ENCODE data around the gene GFRA1. TPM values are rescaled to one million over a fixed set of nuclear protein-coding genes. Genes with fewer than 3 reads are reported as not detected.

GFRA1 gene
- total and polyA plus RNA-seq, 11 donors, result 0.76 to 18.6 (median 1.4) TPM

GRCh38 chr10:116125180-116125579, 147.8 kb downstream of the GFRA1 start:
- intact Hi-C loops (cut with DNase I), result no loop called here
- Histone ChIP-seq H3K4me1 (peaks cover 0 to 5% (median 0%) of the 10 kb centered on the region in 12 donors), H3K27ac (no peak overlapping the region), H3K36me3 (no peaks in the 10 kb centered on the region), H3K9me3 (peaks cover 0 to 16% (median 3%) of the 10 kb centered on the region in 12 donors), H3K27me3 (no peaks in the 10 kb centered on the region), H3K4me3 (no peak overlapping the region)
- no peak for TF ChIP-seq POLR2A (IDR thresholded peaks at IDR 0.05)
- TF ChIP-seq, protein P1, sequence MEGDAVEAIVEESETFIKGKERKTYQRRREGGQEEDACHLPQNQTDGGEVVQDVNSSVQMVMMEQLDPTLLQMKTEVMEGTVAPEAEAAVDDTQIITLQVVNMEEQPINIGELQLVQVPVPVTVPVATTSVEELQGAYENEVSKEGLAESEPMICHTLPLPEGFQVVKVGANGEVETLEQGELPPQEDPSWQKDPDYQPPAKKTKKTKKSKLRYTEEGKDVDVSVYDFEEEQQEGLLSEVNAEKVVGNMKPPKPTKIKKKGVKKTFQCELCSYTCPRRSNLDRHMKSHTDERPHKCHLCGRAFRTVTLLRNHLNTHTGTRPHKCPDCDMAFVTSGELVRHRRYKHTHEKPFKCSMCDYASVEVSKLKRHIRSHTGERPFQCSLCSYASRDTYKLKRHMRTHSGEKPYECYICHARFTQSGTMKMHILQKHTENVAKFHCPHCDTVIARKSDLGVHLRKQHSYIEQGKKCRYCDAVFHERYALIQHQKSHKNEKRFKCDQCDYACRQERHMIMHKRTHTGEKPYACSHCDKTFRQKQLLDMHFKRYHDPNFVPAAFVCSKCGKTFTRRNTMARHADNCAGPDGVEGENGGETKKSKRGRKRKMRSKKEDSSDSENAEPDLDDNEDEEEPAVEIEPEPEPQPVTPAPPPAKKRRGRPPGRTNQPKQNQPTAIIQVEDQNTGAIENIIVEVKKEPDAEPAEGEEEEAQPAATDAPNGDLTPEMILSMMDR (IDR thresholded peaks at IDR 0.05), result no peak
- WGBS, 4 donors, result 75 to 82% (median 79%) methylated on average over 16 to 19 of the region's 19 CpGs
- no peak for ATAC-seq
- no peak for DNase-seq

DNA sequence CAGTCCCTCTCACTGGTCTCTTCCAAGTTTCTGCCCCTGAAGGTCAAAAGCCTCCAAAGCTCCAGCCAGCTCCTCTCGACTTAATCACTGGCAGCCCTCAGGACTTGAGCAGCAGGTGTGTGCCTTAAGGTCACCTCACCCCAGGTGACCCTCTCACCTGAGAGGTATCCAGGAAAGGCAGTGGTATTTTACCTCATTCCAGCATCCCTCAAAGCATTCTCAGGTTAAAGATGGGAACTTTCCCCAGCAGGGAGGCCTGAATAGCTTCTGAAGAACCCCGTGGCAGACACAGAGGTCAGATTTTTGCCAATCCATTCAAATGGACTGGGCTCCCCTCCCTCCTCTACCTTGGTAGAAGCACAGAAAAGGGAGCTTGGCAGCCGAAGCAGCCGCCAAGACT, 148.2 kb downstream of the GFRA1 start:
- no peak for DNase-seq
- Histone ChIP-seq H3K36me3 (no peaks in the 10 kb centered on the region), H3K27me3 (no peaks in the 10 kb centered on the region), H3K4me1 (peaks cover 0 to 5% (median 0%) of the 10 kb centered on the region in 12 donors), H3K27ac (no peak overlapping the region), H3K9me3 (peaks cover 0 to 12% (median 2%) of the 10 kb centered on the region in 12 donors), H3K4me3 (no peak overlapping the region)
- TF ChIP-seq, protein P1 (IDR thresholded peaks at IDR 0.05), result no peak
- TF ChIP-seq POLR2A (IDR thresholded peaks at IDR 0.05), result no peak
- intact Hi-C loops (cut with DNase I), result no loop called here
- no peak for ATAC-seq
- 32 to 60% (median 52%) methylated on average over 4 of the region's 4 CpGs for WGBS, 4 donors

DNA sequence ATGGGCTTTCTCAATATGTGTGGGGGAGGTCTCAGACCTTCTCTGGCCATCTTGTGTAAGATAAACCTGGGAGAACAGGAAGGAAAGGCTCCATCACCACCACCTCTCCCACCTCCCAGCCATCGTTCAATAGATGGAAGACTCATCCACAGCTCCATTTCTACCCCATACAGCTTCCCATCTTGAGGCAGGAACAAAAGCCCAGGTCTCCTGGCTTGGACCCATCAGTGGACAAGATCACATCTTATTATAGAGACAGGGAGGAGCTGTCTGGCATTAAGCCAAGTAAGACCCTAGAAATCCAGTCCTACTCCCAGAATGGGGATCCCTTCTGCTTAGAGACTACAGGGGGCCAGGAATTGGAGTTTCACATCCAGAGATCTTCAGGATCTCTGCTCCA, 150.3 kb downstream of the GFRA1 start:
- ATAC-seq (no peak), DNase-seq (no peak)
- H3K36me3 ChIP-seq, result no peaks in the 10 kb centered on the region
- intact Hi-C loops (cut with DNase I), result no loop called here
- H3K27ac ChIP-seq, result no peak overlapping the region
- no peaks in the 10 kb centered on the region for H3K9me3 ChIP-seq
- WGBS, 4 donors, result 56 to 79% (median 76%) methylated on average over 1 of the region's 1 CpG
- TF ChIP-seq, protein P1 (IDR thresholded peaks at IDR 0.05), result no peak
- no peak for TF ChIP-seq POLR2A (IDR thresholded peaks at IDR 0.05)
- H3K4me1 ChIP-seq, result peaks cover 0 to 5% (median 0%) of the 10 kb centered on the region in 12 donors
- no peak overlapping the region for H3K4me3 ChIP-seq
- no peaks in the 10 kb centered on the region for H3K27me3 ChIP-seq

GRCh38 chr10:116121640-116122525, 151.1 kb downstream of the GFRA1 start:
- ATAC-seq (no peak), DNase-seq (no peak)
- WGBS, 4 donors, result 67 to 77% (median 71%) methylated on average over 7 to 8 of the region's 8 CpGs
- H3K27ac ChIP-seq, result no peak overlapping the region
- no peaks in the 10 kb centered on the region for H3K36me3 ChIP-seq
- TF ChIP-seq, protein P1 (IDR thresholded peaks at IDR 0.05), result no peak
- TF ChIP-seq POLR2A (IDR thresholded peaks at IDR 0.05), result no peak
- intact Hi-C loops (cut with DNase I), result no loop called here
- no peaks in the 10 kb centered on the region for H3K9me3 ChIP-seq
- H3K4me1 ChIP-seq, result peaks cover 0 to 5% (median 0%) of the 10 kb centered on the region in 12 donors
- no peaks in the 10 kb centered on the region for H3K27me3 ChIP-seq
- H3K4me3 ChIP-seq, result no peak overlapping the region
